OCI-LY1 (cell line): Measurements from ENCODE around the gene AXIN1.

Source experiments
- CTCF ChIP-seq: fragments of 200-600 bp; sonication (generic), shearing (Covaris generic); IDR thresholded peaks from 2 replicates; pipeline ENCODE4 v1.5.1; 2017; ENCODE audit warnings: mild to moderate bottlenecking, antibody characterized with exemption, low read length, moderate library complexity, mixed read lengths
- EZH2 ChIP-seq: fragments of 200-600 bp; sonication (generic), shearing (Covaris generic); IDR thresholded peaks from 2 replicates; pipeline ENCODE4 v1.8.0; 2017; ENCODE audit warnings: borderline replicate concordance, mixed run types, mild to moderate bottlenecking, antibody characterized with exemption, low read length, moderate library complexity, mixed read lengths

GRCh38 chr16:279531-279930 lies 73.0 kb downstream of the AXIN1 start:
- TF ChIP-seq EZH2 = no peak
- TF ChIP-seq CTCF = no peak
